Measurements from ENCODE around the gene STXBP3. TPM values are rescaled to one million over a fixed set of nuclear protein-coding genes. Genes with fewer than 3 reads are reported as not detected.
A peak's percentile ranks its signal among the peaks of the same experiment; 100 is the strongest.

Gene STXBP3
- polyA plus RNA-seq, 1 experiment: 44.0 TPM

- TF ChIP-seq, protein P1, sequence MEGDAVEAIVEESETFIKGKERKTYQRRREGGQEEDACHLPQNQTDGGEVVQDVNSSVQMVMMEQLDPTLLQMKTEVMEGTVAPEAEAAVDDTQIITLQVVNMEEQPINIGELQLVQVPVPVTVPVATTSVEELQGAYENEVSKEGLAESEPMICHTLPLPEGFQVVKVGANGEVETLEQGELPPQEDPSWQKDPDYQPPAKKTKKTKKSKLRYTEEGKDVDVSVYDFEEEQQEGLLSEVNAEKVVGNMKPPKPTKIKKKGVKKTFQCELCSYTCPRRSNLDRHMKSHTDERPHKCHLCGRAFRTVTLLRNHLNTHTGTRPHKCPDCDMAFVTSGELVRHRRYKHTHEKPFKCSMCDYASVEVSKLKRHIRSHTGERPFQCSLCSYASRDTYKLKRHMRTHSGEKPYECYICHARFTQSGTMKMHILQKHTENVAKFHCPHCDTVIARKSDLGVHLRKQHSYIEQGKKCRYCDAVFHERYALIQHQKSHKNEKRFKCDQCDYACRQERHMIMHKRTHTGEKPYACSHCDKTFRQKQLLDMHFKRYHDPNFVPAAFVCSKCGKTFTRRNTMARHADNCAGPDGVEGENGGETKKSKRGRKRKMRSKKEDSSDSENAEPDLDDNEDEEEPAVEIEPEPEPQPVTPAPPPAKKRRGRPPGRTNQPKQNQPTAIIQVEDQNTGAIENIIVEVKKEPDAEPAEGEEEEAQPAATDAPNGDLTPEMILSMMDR (IDR thresholded peaks at IDR 0.05; ENCODE audit: low read depth, low read length): no peak
- Histone ChIP-seq H3K27ac (ENCODE audit: low read depth, low read length) (peak overlapping the region; percentile 52), H3K27me3 (ENCODE audit: control insufficient read depth, insufficient read depth, low read length) (no peaks in the 10 kb centered on the region), H3K9me3 (ENCODE audit: control insufficient read depth, insufficient read depth, low read length) (no peaks in the 10 kb centered on the region), H3K4me3 (ENCODE audit: low read depth, low read length) (no peak overlapping the region)
- ChIA-PET CTCF (interaction anchor here (1.6 to 1.7 kb wide), 2 partner anchors 13 to 82 kb away, joined by 6 to 9 read pairs; no protein-coding TSS in a partner anchor), POLR2A (no interaction called here)
- no peak for DNase-seq (ENCODE audit: low read depth, low spot score)
These were observed 68.1 kb downstream of the STXBP3 start for GRCh38 chr1:108814343-108815125.

- peak overlapping the region; percentile 39 for H3K27ac ChIP-seq (ENCODE audit: low read depth, low read length)
- CTCF ChIA-PET: no interaction called here
- H3K9me3 ChIP-seq (ENCODE audit: control insufficient read depth, insufficient read depth, low read length): no peaks in the 10 kb centered on the region
- no peaks in the 10 kb centered on the region for H3K27me3 ChIP-seq (ENCODE audit: control insufficient read depth, insufficient read depth, low read length)
- POLR2A ChIA-PET: no interaction called here
- H3K4me3 ChIP-seq (ENCODE audit: low read depth, low read length): no peak overlapping the region
- DNase-seq (ENCODE audit: low read depth, low spot score): no peak
- TF ChIP-seq, protein P1 (IDR thresholded peaks at IDR 0.05; ENCODE audit: low read depth, low read length): no peak
These were observed 69.1 kb downstream of the STXBP3 start for GRCh38 chr1:108815566-108815965.

GRCh38 chr1:108816049-108816893 is 69.8 kb downstream of the STXBP3 start:
- peak overlapping the region; percentile 37 for H3K4me3 ChIP-seq (ENCODE audit: low read depth, low read length)
- TF ChIP-seq, protein P1 (IDR thresholded peaks at IDR 0.05; ENCODE audit: low read depth, low read length): no peak
- no peaks in the 10 kb centered on the region for H3K27me3 ChIP-seq (ENCODE audit: control insufficient read depth, insufficient read depth, low read length)
- peak overlapping the region; percentile 97 for H3K27ac ChIP-seq (ENCODE audit: low read depth, low read length)
- POLR2A ChIA-PET: interaction anchor here (0.5 to 1.2 kb wide), 8 partner anchors 9 to 260 kb away, joined by 3 to 11 read pairs (median 4); partner anchors contain the start of genes GPSM2, PRPF38B, STXBP3 and TAF13
- peak; percentile 80 for DNase-seq (ENCODE audit: low read depth, low spot score)
- no peaks in the 10 kb centered on the region for H3K9me3 ChIP-seq (ENCODE audit: control insufficient read depth, insufficient read depth, low read length)
- CTCF ChIA-PET: interaction anchor here (2.6 to 5.4 kb wide), 2 partner anchors 12 to 81 kb away, joined by 16 to 55 read pairs; no protein-coding TSS in a partner anchor

DNA sequence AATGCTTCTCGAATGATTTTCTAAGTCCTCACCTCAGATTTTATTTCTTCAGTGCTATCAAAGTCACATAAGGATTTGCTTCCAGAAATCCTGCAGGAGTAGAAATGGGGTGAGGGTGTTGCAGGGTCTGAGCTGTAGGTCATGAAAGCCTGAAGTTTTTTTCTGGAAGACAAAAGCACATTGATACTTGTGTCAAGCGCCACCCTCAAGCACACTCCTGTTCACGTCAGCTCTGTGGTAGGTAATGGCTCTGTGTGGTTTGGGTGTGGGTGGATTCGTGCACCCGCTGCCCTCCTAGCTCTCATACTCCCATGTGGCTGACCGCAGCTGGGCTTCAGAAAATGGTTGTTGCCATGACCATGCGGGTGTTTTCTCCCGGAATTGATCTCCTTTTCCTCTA is 70.5 kb downstream of the STXBP3 start:
- TF ChIP-seq, protein P1 (IDR thresholded peaks at IDR 0.05; ENCODE audit: low read depth, low read length): no peak
- DNase-seq (ENCODE audit: low read depth, low spot score): no peak
- no peak overlapping the region for H3K4me3 ChIP-seq (ENCODE audit: low read depth, low read length)
- no peaks in the 10 kb centered on the region for H3K27me3 ChIP-seq (ENCODE audit: control insufficient read depth, insufficient read depth, low read length)
- CTCF ChIA-PET: interaction anchor here (0.7 to 5.4 kb wide), 4 partner anchors 11 to 84 kb away, joined by 4 to 55 read pairs (median 10); no protein-coding TSS in a partner anchor
- H3K27ac ChIP-seq (ENCODE audit: low read depth, low read length): peak overlapping the region; percentile 97
- POLR2A ChIA-PET: interaction anchor here (0.6 to 1.2 kb wide), 6 partner anchors 12 to 125 kb away, joined by 3 to 11 read pairs (median 4); partner anchors contain the start of genes GPSM2, PRPF38B and STXBP3
- H3K9me3 ChIP-seq (ENCODE audit: control insufficient read depth, insufficient read depth, low read length): no peaks in the 10 kb centered on the region
